UCSD-AML1 (cell line): Measurements from ENCODE around the gene GTF2IRD2.
"Not testable (repeated sequence)": the region's sequence is repeated elsewhere in the genome, so short reads cannot be mapped to it uniquely, and the experiment has no call there.

ENCODE experiments used
- DNase-seq: peaks from one replicate; lab custom pipeline; 2025; ENCODE audit not compliant: unreplicated experiment; lab: John Stamatoyannopoulos, UW

Gene GTF2IRD2

DNA sequence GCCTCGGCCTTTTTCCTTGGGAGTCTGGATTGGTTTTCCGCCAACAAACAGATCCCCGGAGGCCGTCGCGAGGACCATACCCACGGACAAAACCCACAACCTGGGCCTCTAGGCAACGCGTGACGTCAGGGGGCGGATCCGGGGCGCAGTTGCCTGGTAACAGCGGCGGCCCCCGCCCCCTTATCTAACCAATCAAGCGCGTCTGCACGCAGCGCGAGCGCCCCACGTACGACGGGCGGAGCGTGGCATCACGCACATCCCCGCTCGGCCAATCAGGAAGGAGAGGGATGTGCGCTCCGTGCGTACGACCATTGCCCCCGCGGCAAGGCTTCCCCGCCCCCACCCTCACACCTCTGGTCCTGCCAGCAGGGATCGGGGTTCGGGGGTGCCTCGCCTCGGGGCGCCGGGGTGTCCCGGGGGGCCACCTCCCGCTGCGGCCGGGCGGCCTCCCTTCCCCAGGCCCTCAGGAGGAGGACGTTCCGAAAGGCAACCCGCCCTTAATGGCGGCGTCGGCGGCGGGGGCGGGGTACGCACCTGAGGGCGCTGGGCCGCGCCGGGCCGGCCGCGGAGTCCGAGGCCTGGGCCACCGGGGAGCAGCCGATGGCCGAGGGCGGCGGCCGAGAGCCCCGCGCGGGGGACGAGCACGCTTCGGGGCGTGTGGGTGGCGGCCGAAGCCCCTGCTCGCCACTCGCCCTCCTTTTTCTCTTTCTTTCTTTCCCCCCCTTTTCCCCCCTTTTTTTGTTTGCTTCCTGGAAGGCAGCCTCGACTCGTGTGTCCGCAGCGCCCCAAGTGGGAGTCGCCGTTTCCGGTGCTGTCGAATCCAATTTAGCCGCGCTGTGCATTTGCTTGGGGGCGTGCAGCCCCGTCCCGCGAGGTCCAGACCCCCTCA is at the start of gene GTF2IRD2:
TSS of gene GTF2IRD2 (minus strand) at position 773 of the 889 bp plus-strand sequence. CDS start 15,227 bp downstream, outside the sequence.
- DNase-seq, result not testable (repeated sequence)

DNA sequence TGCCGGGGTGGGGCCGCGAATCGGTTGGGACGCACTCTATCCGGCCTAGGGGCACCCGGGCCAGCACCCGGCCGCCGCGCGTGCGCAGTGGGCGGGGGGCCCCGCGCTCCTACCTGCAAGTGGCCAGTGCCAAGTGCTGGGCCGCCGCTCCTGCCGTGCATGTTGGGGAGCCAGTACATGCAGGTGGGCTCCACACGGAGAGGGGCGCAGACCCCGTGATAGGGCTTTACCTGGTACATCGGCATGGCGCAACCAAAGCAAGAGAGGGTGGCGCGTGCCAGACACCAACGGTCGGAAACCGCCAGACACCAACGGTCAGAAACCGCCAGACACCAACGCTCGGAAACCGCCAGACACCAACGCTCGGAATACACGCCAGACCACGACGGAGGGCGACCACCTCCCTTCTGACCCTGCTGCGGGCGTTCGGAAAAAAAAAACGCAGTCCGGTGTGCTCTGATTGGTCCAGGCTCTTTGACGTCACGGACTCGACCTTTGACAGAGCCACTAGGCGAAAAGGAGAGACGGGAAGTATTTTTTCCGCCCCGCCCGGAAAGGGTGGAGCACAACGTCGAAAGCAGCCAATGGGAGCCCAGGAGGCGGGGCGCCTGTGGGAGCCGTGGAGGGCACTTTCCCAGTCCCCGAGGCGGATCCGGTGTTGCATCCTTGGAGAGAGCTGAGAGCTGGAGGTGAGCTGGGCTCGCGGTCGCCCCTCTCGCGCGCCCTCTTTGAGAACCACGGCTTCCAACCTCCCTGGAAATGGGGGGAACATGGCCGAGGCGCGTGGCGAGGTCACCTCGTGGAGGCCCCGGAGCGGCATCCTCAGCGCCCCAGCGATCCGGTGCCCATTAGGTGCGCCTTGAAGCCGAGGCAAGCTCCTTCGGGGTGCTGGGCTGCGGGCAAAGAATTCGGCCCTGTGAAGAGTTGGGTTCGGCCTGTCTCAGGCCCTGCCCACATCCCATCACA is 39.0 kb upstream of the GTF2IRD2 start:
- DNase-seq, result not testable (repeated sequence)

DNA sequence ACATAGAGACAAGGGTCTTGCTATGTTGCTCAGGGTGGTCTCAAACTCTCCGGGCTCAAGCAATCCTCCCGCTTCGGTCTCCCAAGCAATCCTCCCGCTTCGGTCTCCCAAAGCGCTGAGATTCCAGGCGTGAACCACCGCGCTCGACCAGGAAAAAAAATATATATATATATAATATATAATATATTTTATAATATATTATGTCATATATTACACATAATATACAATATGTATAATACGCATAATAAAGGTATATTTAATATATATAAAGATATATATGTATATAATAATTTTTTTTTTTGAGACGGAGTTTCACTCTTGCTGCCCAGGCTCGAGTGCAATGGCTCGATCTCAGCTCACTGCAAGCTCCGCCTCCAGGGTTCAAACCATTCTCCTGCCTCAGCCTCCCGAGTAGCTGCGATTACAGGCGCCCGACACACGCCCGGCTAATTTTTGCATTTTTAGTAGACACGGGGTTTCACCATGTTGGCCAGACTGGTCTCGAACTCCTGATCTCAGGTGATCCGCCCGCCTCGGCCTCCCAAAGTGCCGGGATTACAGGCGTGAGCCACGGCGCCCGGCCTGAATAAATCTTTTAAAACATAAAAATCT is 38.2 kb upstream of the GTF2IRD2 start:
- not testable (repeated sequence) for DNase-seq

DNA sequence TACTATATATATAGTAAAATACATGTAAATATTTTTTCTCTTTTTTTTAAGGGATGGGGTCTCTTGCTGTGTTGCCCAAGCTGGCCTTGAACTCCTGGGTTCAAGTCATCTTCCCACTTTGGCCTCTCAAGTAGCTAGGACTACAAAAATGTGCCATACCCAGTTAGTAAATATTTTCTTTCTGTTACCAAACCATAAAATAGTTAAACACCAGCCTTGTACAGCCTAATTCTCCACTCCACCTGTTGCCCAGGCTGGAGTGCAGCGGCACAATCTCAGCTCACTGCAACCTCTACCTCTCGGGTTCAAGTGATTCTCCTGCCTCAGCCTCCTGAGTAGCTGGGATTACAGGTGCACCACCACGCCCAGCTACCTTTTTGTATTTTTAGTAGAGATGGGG is 33.9 kb upstream of the GTF2IRD2 start:
- DNase-seq, result not testable (repeated sequence)

DNA sequence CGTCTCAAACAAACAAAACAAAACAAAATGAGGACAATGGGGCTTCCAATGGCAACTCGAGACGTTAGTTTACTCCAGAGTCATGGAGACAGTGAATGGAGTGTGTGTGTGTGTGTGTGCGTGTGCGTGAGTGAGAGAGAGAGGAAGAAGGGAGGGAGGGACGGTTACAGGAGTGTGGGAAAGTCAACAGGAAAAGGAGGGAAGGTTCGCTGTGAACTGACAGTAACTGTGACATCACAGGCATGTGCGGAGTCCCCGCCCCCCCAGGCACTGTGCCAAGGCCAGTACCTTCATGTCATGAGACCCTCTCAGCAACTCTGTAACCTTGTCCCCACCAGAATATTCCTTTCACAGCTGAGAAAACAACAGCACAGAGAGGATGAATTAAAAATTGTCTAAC is 30.7 kb upstream of the GTF2IRD2 start:
- DNase-seq, result not testable (repeated sequence)

DNA sequence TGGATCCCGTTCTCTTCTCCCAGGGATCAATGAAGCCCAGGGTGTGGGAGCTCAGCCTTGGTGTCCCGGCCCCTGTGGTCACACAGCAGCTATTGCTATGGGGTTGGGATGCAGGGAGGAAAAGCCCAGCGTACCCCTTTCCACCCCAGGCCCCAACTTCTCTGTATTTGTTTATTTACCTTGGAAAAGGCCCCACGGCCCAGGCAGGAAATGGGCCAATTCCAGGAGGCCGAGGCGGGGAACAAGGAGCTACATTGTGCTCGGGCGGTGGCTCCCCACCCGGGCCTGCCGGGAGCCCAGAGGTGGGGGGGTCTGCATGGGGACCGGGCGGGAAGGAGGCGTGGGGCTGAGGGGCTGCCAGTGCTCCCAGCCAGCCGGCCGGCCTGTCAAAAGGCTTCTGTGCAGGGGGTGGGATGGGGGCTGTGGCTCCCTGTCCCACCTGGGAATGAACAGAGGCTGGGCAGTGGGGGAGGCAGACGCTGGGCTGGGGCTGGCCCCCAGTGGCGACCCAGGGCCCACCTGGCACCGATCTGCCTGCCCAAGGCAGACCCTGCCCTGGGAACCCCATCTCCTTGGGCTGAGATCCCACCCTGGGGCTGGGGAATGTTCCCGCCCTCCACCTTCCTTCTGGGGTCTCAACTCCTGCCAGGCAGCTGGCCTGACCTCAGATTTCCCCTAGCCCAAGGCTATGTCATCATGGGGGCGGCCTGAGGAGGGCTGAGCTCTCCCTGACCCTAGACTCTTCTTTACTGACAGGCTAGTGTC is 23.5 kb upstream of the GTF2IRD2 start:
- DNase-seq, result not testable (repeated sequence)

DNA sequence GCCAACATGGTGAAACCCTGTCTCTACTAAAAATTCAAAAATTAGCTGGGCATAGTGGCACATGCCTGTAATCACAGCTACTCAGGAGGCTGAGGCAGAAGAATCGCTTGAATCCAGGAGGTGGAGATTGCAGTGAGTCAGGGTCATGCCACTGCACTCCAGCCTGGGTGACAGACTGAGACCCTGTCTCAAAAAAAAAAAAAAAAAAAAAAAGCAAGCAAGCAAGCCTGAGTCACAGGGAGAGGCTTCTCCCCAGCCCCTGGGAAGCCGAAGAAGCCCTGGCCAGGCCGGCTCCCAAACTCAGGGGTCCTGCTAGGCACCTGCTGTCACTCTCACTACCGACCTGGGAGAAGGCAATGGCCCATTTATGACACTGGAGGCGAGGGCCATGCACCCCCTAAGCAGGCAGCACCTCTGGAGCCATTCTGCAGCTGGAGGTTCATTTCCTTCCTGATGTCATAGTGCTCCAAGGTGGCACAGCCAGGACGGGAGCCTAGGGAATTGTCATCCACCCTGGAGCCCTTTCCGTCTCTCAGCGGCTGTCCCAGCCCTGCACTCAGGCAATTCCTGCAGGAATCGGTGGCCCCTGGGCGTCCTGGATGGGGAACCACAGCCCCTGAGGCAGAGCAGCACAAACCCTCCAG is 22.8 kb upstream of the GTF2IRD2 start:
- not testable (repeated sequence) for DNase-seq

DNA sequence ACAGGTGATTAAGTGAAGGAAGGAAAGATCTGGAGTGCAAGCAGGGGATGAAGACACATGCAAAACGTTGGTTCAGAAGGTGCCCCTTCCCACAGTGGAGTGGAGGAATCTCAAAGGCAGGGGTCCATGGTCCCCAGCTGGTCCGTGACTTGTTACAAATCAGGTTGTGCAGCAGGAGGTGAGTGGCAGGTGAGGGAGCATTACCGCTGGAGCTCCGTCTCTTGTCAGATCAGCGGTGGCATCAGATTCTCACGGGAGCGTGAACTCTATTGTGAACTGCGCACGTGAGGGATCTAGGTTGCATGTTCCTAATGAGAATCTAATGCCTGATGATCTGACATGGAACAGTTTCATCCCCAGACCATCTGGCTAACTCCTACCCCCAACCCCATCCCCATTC is 21.1 kb upstream of the GTF2IRD2 start:
- not testable (repeated sequence) for DNase-seq

DNA sequence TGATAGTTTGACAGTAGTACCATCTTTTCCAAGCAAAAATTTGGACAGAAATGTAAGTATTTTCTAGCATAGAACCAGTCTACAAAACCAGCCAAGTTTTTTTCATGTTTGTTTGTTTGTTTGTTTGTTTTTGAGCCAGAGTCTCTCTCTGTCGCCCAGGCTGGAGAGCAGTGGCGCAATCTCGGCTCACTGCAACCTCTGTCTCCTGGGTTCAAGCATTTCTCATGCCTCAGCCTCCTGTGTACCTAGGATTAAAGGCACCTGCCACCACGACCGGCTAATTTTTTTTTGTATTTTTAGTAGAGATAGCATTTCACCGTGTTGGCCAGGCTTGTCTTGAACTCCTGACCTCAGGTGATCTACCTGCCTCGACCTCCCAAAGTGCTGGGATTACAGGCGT is 14.4 kb upstream of the GTF2IRD2 start:
- DNase-seq, result not testable (repeated sequence)

DNA sequence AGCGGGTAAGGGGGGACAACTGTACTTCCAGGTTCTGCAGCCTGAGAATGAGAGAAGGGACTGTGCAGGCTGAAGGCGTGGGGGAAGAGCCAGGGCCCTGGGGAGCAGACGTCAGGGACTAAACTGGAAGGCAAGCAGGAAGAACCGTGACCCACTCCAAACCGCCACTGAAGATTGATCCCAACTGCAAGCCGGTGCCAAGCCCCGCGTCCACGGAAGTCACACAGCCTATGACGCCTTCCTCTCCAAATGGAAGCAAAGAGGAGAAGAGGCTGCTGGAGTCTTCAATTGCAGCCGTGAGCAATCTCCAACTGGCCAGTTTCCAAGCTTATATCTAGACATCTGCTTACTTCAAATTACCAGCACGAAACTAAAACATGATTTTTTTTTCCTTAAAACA is 1.6 kb downstream of the GTF2IRD2 start:
- not testable (repeated sequence) for DNase-seq

DNA sequence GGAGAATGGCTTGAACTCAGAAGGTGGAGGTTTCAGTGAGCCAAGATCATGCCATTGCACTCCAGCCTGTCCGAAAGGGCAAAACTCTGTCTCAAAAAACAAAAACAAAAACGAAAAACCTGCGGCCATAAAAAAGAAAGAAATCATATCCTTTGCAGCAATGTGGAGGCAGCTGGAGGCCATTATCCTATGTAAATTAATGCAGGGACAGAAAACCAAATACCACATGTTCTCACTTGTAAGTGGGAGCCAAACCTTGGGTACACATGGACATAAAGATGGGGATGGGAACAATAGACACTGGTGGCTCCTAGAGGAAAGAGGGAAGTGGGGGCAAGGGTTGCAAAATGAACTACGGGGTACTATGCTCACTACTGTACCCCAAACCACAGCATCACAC is 21.0 kb downstream of the GTF2IRD2 start:
- not testable (repeated sequence) for DNase-seq

DNA sequence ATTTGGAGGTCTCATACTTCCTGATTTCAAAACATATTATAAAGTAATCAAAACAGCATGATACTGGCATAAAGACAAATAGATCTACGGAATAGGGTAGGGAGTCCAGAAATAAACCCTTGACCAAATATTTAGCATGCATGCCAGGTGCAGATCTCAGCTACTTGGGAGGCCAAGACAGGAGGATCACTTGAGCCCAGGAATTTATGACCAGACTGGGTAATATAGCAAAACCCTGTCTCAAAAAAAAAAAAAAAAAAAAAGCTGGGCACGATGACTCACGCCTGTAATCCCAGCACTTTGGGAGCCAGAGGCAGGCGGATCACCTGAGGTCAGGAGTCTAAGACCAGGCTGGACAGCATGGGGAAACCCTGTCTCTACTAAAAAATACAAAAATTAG is 21.4 kb downstream of the GTF2IRD2 start:
- DNase-seq, result not testable (repeated sequence)

DNA sequence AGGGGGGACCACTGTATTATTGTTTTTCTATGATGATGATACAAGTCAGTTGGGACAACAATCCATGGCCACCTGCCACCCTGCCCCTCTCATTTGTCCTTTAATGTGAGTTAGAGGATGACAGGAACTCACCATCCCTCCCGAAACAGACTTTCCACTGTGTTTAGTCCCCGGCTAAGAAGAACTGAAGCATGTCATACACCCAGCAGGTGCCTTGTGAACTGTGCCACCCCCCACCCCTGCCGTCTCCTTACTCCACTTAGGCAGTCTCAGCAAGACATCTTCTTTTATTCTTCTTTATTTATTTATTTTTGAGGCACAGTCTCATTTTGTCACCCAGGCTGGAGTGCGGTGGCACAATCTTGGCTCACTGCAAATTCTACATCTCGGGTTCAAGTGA is 30.1 kb downstream of the GTF2IRD2 start:
- DNase-seq, result not testable (repeated sequence)

DNA sequence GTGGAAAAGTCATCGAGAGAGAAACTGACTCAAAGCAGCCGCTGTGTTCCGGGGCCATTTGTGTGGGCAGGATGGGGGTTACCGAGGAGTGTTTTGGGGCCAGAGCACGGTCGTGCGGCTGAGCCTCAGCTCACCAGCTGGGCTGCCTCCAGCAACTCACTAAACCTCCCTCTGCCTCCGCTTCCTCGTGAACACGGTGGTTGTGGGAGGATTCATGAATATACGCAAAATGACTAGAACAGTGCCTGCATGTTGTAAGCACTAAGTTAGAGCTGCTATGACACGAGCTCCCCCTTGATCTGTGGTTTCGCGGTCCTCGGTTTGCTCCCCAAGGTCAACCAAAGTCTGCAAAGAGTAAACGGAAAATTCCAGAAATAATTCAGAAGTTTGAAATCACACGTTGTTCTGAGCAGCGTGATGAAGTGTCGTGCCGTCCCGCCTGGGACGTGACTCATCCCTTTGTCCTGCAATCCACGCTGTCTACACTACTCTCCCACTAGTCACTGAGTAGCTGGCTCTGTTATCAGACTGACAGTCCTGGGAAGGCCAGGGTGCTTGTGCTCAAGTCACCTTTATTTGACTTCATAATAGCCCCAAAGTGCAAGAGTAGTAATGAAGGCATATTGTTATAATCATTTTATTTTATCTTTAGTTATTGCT is 31.1 kb downstream of the GTF2IRD2 start:
- not testable (repeated sequence) for DNase-seq

DNA sequence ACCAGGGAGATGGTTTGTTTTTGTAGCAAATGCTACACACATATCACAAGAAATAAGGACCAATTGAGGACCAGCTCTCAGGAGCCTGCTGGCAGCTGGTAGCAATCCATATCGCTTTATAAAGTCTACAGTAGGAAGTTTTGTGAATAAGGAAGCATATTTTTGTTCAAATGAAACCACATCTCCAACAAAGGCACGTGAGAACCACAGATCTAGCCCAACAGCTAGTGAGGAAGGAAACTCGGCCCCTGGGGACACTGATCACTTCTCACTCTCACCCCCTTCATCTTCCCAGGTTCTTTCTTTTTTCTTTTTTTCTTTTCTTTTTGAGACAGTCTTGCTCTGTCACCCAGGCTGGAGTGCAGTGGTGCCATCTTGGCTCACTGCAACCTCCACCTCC is 35.5 kb downstream of the GTF2IRD2 start:
- not testable (repeated sequence) for DNase-seq

DNA sequence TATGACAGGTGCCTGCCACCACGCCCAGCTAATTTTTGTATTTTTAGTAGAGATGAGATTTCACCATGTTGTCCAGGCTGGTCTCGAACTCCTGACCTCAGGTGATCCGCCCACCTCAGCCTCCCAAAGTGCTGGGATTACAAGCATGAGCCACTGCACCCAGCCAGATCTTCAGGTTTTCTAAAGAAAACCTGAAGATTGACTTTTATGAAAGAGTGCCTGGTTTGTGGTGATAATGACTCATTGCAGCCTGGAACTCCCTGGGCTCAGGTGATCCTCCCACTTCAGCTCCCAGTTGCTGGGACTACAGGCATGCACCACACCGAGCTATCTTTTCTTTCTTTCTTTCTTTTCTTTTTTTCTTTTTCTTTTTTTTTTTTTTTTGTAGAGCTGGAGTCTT is 52.8 kb downstream of the GTF2IRD2 start:
- DNase-seq, result not testable (repeated sequence)

DNA sequence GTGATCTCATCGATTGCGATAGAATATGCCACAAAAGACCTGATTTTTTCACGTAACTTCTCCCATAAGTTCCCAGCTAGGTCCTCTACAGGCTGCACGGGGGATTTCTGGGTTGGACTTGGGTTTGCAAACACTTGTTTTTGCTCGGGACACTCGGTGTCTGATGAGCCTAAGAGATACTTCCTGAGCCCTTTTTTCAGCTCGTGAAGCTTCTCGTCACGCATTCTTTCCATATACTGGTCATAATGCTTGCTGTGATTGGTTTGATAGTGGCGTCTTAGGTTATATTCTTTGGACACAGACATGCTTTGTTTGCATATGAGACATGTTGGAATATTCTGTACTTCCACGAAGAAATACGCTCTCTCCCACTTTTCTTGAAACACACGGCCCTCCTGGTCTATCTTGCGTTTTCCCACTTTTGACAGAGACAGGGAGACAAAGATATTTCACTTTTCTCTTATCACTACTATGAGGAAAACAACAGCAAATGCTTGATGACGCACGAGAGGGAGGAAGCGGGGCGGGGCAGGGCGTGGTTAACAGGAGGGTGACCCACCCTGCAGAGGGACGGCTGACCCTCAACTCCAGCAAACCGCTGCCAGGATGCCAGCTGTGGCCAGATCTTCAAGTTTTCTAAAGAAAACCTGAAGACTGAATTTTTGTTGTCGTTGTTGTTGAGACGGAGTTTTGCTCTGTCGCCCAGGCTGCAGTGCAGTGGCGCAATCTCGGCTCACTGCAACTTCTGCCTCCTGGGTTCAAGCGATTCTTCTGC is 53.4 kb downstream of the GTF2IRD2 start:
- not testable (repeated sequence) for DNase-seq

DNA sequence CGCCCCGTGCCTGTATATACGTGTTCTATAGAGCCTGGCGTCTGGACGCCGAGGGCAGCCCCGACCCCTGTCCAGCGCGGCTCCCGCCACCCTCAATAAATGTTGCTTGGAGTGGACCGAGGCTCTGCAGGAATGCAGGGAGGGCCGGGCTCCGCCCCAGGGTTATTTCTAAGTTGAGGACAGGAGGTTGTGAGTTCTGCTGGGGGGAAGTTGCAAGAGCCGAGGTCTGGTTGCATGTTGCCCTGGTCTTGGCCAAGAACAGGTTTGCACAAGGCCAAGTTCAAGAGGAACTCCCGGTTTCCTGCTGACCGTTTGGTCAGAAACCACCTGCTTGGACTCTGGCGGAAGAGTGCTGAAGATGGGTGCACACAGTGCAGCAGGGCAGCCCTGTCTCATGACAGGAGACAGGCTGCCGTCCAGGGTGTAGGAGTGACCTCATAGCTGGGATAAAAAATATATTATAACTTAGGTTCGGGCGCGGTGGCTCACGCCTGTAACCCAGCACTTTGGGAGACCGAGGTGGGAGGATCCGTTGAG is 62.1 kb downstream of the GTF2IRD2 start:
- not testable (repeated sequence) for DNase-seq
